SK-N-SH (cell line): ENCODE data around the gene TNPO1. TPM values are rescaled to one million over a fixed set of nuclear protein-coding genes. Genes with fewer than 3 reads are reported as not detected.

Experiments
- CTCF ChIA-PET: fragments of 300-600, 350-600 bp; formaldehyde crosslinking; extraction: SDS; loops from one replicate; lab custom pipeline; 2021; lab: Yijun Ruan, JAX
- POLR2A ChIA-PET: fragments of 350-600 bp; sonication (Branson Sonifier 250); formaldehyde crosslinking; extraction: SDS; loops from one replicate; lab custom pipeline; 2020; ENCODE audit warnings: antibody characterized with exemption, inconsistent platforms; lab: Yijun Ruan, JAX
- DNase-seq: peaks from one replicate; pipeline ENCODE4 v3.0.0; 2012
- H2AFZ ChIP-seq: fragments of 200-600 bp; sonication (generic); 2 replicates; pipeline ENCODE4 v1.8.1; 2016; ENCODE audit warnings: antibody characterized with exemption, mild to moderate bottlenecking, low read depth
- H3F3A ChIP-seq: fragments of 200-600 bp; sonication (generic); replicated peaks from 2 replicates; pipeline ENCODE3; 2016; ENCODE audit warnings: antibody characterized with exemption, mild to moderate bottlenecking; ENCODE audit not compliant: insufficient read depth
- H3K27ac ChIP-seq, 2 experiments: fragments of 200-500 bp in 1 of 2; fragments of 200-600 bp in 1 of 2; sonication (Bioruptor generic) in 1 of 2; sonication (generic), shearing (Covaris generic) in 1 of 2; 2 replicates each; pipeline versions ENCODE4 v1.5.1 to v1.6.1; 2014 to 2016; ENCODE audit warnings: low read depth in 2 of 2, inconsistent platforms in 1 of 2, low read length in 1 of 2, mild to moderate bottlenecking in 1 of 2, mixed read lengths in 1 of 2
- H3K27me3 ChIP-seq: fragments of 200-600 bp; sonication (generic), shearing (Covaris generic); 2 replicates; pipeline ENCODE4 v1.6.1; 2016; ENCODE audit warnings: mixed run types; ENCODE audit not compliant: insufficient read depth
- H3K36me3 ChIP-seq, 2 experiments: fragments of 200-500 bp in 1 of 2; fragments of 200-600 bp in 1 of 2; sonication (Bioruptor generic) in 1 of 2; sonication (generic) in 1 of 2; replicated peaks in 1 of 2; 2 replicates each; pipeline versions ENCODE3 to v1.5.1; 2014 to 2016; ENCODE audit warnings: low read length in 1 of 2, mild to moderate bottlenecking in 1 of 2; ENCODE audit not compliant: insufficient read depth in 2 of 2, control insufficient read depth in 1 of 2
- H3K4me1 ChIP-seq, 2 experiments: fragments of 200-500 bp in 1 of 2; fragments of 200-600 bp in 1 of 2; sonication (Bioruptor generic) in 1 of 2; sonication (generic), shearing (Covaris generic) in 1 of 2; 2 replicates each; pipeline versions ENCODE4 v1.5.1 to v1.6.1; 2014 to 2016; ENCODE audit warnings: low read depth in 1 of 2, low read length in 1 of 2, mixed run types in 1 of 2; ENCODE audit not compliant: insufficient read depth in 2 of 2, control insufficient read depth in 1 of 2
- H3K4me2 ChIP-seq: fragments of 200-600 bp; sonication (generic), shearing (Covaris generic); 2 replicates; pipeline ENCODE4 v1.6.1; 2017; ENCODE audit warnings: mixed run types
- H3K4me3 ChIP-seq, 2 experiments: fragments of 200-500 bp in 1 of 2; fragments of 200-600 bp in 1 of 2; sonication (Bioruptor generic) in 1 of 2; sonication (generic), shearing (Covaris generic) in 1 of 2; 2 replicates each; pipeline versions ENCODE4 v1.5.1 to v1.8.1; 2014 to 2016; ENCODE audit warnings: low read depth in 2 of 2, inconsistent platforms in 1 of 2, low read length in 1 of 2, mild to moderate bottlenecking in 1 of 2, mixed read lengths in 1 of 2, moderate library complexity in 1 of 2
- H3K79me2 ChIP-seq: fragments of 200-600 bp; sonication (generic); 2 replicates; pipeline ENCODE4 v1.8.1; 2017; ENCODE audit warnings: mild to moderate bottlenecking; ENCODE audit not compliant: insufficient read depth
- H3K9ac ChIP-seq: fragments of 200-600 bp; sonication (generic); 2 replicates; pipeline ENCODE4 v1.6.1; 2017; ENCODE audit warnings: mixed run types
- H3K9me2 ChIP-seq: fragments of 200-600 bp; sonication (generic); 2 replicates; pipeline ENCODE4 v1.6.1; 2017; ENCODE audit warnings: mixed run types
- H3K9me3 ChIP-seq: fragments of 200-600 bp; sonication (generic); 2 replicates; pipeline ENCODE4 v1.6.1; 2017; ENCODE audit warnings: mixed run types, mild to moderate bottlenecking, moderate library complexity
- H4K20me1 ChIP-seq: fragments of 200-600 bp; sonication (generic); 2 replicates; pipeline ENCODE4 v1.6.1; 2017; ENCODE audit warnings: mild to moderate bottlenecking, mixed run types; ENCODE audit not compliant: insufficient read depth
- FOSL2 ChIP-seq: IDR thresholded peaks from 2 replicates; pipeline ENCODE4 v1.4.0; 2012; ENCODE audit warnings: low read depth, mild to moderate bottlenecking, moderate library complexity, borderline replicate concordance
- GABPA ChIP-seq: IDR thresholded peaks from 2 replicates; pipeline ENCODE4 v1.4.0; 2012; ENCODE audit warnings: low read depth, mild to moderate bottlenecking
- JUND ChIP-seq: IDR thresholded peaks from 2 replicates; pipeline ENCODE4 v1.4.0; 2012
- MEF2A ChIP-seq: IDR thresholded peaks from 2 replicates; pipeline ENCODE4 v1.4.0; 2012; ENCODE audit warnings: low read depth, borderline replicate concordance
- NRF1 ChIP-seq: IDR thresholded peaks from 2 replicates; pipeline ENCODE4 v1.6.1; 2012; ENCODE audit warnings: low read depth, mild to moderate bottlenecking, low read length
- PBX3 ChIP-seq: IDR thresholded peaks from 2 replicates; pipeline ENCODE4; 2012
- POLR2AphosphoS5 ChIP-seq: IDR thresholded peaks from 2 replicates; pipeline ENCODE4 v1.6.1; 2012; ENCODE audit warnings: low read depth, low read length
- RCOR1 ChIP-seq: fragments of 150-350 bp; IDR thresholded peaks from 2 replicates; pipeline ENCODE4 v1.6.1; 2017; ENCODE audit warnings: antibody characterized with exemption, low read length
- RXRA ChIP-seq: IDR thresholded peaks from 2 replicates; pipeline ENCODE4 v1.4.0; 2012; ENCODE audit warnings: low read depth, mild to moderate bottlenecking, borderline replicate concordance
- SMC3 ChIP-seq: IDR thresholded peaks from 2 replicates; pipeline ENCODE4 v1.6.1; 2012; ENCODE audit warnings: low read depth, low read length, improper control_type of control experiment
- TEAD4 ChIP-seq: IDR thresholded peaks from 2 replicates; pipeline ENCODE4 v1.4.0; 2012; ENCODE audit warnings: mild to moderate bottlenecking, borderline replicate concordance; ENCODE audit not compliant: insufficient read depth
- USF1 ChIP-seq: IDR thresholded peaks from 2 replicates; pipeline ENCODE4 v1.4.0; 2012; ENCODE audit warnings: low read depth, borderline replicate concordance
- YY1 ChIP-seq: IDR thresholded peaks from 2 replicates; pipeline ENCODE4 v1.4.0; 2012; ENCODE audit warnings: low read depth, mild to moderate bottlenecking
- WGBS: methylation state at CpG from one replicate; pipeline ENCODE4 v1.1.6; 2017; ENCODE audit warnings: low lambda C conversion rate; 5-methylcytosine and 5-hydroxymethylcytosine counted together
- polyA plus RNA-seq, 3 experiments: library from polyadenylated mRNA; depleted of rRNA; stranded (reverse); fragments of >200 nt; gene quantifications; 2 replicates each; pipeline ENCODE4 v1.2.3, GENCODE V29; 2012
- TF ChIP-seq, protein P1 (sequence below): fragments of 150-350 bp; IDR thresholded peaks from 2 replicates; pipeline ENCODE4 v1.6.1; 2016; ENCODE audit warnings: mild to moderate bottlenecking, low read depth, low read length
- TF ChIP-seq, protein P2 (sequence below): IDR thresholded peaks from 2 replicates; pipeline ENCODE4 v1.4.0; 2012; ENCODE audit warnings: low read depth
- TF ChIP-seq, protein P3 (sequence below): IDR thresholded peaks from 2 replicates; pipeline ENCODE4 v1.6.1; 2012; ENCODE audit warnings: mild to moderate bottlenecking, low read depth, low read length, moderate library complexity
- TF ChIP-seq, protein P4 (sequence below): fragments of 200-600 bp; sonication (generic); IDR thresholded peaks from 2 replicates; pipeline ENCODE4 v1.6.1; 2017; ENCODE audit warnings: antibody characterized with exemption, mild to moderate bottlenecking, moderate library complexity

The TNPO1 gene
- polyA plus RNA-seq, 1 of the 3 experiments (the other 2 are of a cell fraction): 19.9 TPM

DNA sequence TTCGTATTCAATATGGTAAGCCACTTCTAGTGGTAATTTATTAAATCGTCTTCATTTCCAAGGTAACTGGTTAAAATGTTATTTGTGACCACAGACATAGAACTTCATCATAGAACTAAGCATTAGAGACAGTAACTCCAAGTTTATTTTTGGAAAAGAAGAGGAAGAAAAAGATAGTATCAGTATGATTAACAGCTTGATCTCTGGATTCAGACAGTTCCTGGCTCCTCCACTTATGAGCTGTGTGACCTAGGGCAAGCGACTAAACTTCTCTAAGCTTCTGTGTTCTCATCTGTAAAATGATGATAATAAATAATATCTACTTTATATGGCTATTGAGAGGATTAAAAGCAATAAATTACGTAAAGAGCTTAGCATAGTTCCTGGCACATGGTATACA, 29.8 kb upstream of the TNPO1 start:
- Histone ChIP-seq H3K36me3 (no peaks in the 10 kb centered on the region), H3K4me1 (peaks cover 0 to 5% of the 10 kb centered on the region in 2 experiments; a peak in 1 of 4 replicates), H3K9me3 (no peaks in the 10 kb centered on the region), H3K9ac (no peak overlapping the region), H3K4me3 (no peak overlapping the region), H3K27me3 (no peaks in the 10 kb centered on the region), H3K27ac (no peak overlapping the region), H2AFZ (no peak overlapping the region), H3K4me2 (no peak overlapping the region), H3K9me2 (no peaks in the 10 kb centered on the region), H4K20me1 (no peaks in the 10 kb centered on the region), H3F3A (no peaks in the 10 kb centered on the region), H3K79me2 (no peaks in the 10 kb centered on the region)
- no peak for DNase-seq
- POLR2A ChIA-PET: interaction anchor here (0.6 kb wide), 1 partner anchor 101 kb away, joined by 3 read pairs; no protein-coding TSS in a partner anchor
- TF ChIP-seq MEF2A (0 out of 2 replicates have a peak, but pooled peaks have one; percentile 34), PBX3 (peak; percentile 66), POLR2AphosphoS5 (no peak), JUND (no peak)
- CTCF ChIA-PET: no interaction called here
- 64% methylated on average over 4 of the region's 4 CpGs for WGBS

GRCh38 chr5:72788866-72789505, 27.5 kb upstream of the TNPO1 start:
- no peaks in the 10 kb centered on the region for H3K36me3 ChIP-seq
- no peak for DNase-seq
- no peaks in the 10 kb centered on the region for H3K79me2 ChIP-seq
- H3K27ac ChIP-seq: no peak overlapping the region
- peaks cover 0 to 5% of the 10 kb centered on the region in 2 experiments; a peak in 1 of 4 replicates for H3K4me1 ChIP-seq
- H3K4me2 ChIP-seq: no peak overlapping the region
- POLR2A ChIA-PET: no interaction called here
- no peaks in the 10 kb centered on the region for H3K9me3 ChIP-seq
- no peaks in the 10 kb centered on the region for H3K9me2 ChIP-seq
- peak overlapping the region; percentile 38; the same call in 1 of the 2 replicates for H2AFZ ChIP-seq
- H3K27me3 ChIP-seq: no peaks in the 10 kb centered on the region
- no peak overlapping the region for H3K4me3 ChIP-seq
- CTCF ChIA-PET: no interaction called here
- WGBS: 76% methylated on average over 3 of the region's 3 CpGs
- no peaks in the 10 kb centered on the region for H3F3A ChIP-seq
- no peak overlapping the region for H3K9ac ChIP-seq
- no peaks in the 10 kb centered on the region for H4K20me1 ChIP-seq
- TF ChIP-seq YY1 (no peak), USF1 (no peak), GABPA (no peak), SMC3 (no peak), FOSL2 (no peak), PBX3 (no peak), NRF1 (no peak), RCOR1 (no peak), TEAD4 (no peak), RXRA (no peak)
- TF ChIP-seq, protein P1, sequence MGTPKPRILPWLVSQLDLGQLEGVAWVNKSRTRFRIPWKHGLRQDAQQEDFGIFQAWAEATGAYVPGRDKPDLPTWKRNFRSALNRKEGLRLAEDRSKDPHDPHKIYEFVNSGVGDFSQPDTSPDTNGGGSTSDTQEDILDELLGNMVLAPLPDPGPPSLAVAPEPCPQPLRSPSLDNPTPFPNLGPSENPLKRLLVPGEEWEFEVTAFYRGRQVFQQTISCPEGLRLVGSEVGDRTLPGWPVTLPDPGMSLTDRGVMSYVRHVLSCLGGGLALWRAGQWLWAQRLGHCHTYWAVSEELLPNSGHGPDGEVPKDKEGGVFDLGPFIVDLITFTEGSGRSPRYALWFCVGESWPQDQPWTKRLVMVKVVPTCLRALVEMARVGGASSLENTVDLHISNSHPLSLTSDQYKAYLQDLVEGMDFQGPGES: no peak
- TF ChIP-seq, protein P2, sequence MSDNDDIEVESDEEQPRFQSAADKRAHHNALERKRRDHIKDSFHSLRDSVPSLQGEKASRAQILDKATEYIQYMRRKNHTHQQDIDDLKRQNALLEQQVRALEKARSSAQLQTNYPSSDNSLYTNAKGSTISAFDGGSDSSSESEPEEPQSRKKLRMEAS: no peak
- TF ChIP-seq, protein P3, sequence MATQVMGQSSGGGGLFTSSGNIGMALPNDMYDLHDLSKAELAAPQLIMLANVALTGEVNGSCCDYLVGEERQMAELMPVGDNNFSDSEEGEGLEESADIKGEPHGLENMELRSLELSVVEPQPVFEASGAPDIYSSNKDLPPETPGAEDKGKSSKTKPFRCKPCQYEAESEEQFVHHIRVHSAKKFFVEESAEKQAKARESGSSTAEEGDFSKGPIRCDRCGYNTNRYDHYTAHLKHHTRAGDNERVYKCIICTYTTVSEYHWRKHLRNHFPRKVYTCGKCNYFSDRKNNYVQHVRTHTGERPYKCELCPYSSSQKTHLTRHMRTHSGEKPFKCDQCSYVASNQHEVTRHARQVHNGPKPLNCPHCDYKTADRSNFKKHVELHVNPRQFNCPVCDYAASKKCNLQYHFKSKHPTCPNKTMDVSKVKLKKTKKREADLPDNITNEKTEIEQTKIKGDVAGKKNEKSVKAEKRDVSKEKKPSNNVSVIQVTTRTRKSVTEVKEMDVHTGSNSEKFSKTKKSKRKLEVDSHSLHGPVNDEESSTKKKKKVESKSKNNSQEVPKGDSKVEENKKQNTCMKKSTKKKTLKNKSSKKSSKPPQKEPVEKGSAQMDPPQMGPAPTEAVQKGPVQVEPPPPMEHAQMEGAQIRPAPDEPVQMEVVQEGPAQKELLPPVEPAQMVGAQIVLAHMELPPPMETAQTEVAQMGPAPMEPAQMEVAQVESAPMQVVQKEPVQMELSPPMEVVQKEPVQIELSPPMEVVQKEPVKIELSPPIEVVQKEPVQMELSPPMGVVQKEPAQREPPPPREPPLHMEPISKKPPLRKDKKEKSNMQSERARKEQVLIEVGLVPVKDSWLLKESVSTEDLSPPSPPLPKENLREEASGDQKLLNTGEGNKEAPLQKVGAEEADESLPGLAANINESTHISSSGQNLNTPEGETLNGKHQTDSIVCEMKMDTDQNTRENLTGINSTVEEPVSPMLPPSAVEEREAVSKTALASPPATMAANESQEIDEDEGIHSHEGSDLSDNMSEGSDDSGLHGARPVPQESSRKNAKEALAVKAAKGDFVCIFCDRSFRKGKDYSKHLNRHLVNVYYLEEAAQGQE: no peak
- TF ChIP-seq, protein P4, sequence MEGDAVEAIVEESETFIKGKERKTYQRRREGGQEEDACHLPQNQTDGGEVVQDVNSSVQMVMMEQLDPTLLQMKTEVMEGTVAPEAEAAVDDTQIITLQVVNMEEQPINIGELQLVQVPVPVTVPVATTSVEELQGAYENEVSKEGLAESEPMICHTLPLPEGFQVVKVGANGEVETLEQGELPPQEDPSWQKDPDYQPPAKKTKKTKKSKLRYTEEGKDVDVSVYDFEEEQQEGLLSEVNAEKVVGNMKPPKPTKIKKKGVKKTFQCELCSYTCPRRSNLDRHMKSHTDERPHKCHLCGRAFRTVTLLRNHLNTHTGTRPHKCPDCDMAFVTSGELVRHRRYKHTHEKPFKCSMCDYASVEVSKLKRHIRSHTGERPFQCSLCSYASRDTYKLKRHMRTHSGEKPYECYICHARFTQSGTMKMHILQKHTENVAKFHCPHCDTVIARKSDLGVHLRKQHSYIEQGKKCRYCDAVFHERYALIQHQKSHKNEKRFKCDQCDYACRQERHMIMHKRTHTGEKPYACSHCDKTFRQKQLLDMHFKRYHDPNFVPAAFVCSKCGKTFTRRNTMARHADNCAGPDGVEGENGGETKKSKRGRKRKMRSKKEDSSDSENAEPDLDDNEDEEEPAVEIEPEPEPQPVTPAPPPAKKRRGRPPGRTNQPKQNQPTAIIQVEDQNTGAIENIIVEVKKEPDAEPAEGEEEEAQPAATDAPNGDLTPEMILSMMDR: no peak
